ENCODE measurements around the gene INMT. TPM values are rescaled to one million over a fixed set of nuclear protein-coding genes. Genes with fewer than 3 reads are reported as not detected.

INMT gene
- total and polyA plus RNA-seq, 2 experiments from 2014 or later: 0.09 TPM; not detected in 1

DNA sequence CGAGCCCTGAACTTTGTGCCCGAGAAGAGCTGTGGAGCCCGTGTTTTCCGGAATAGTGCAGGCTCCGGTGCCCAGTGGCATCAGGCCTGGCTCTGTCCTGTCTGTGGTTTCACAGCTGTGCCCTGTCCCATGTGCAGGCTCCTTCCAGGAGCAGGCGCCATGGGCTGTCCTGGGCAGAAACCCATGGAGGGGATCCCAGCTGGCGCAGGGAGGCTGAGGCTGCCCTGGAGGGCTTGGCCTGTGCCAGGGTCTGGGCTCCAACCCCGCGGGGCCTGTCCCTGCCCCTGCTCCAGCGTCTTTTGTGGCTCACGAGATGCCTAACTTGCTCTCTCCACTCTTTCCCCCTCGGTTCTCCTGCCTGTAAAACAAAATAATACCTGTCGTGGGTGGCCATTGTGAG lies 46.3 kb upstream of the INMT start:
- in situ Hi-C loops (cut with MboI): no loop called here

DNA sequence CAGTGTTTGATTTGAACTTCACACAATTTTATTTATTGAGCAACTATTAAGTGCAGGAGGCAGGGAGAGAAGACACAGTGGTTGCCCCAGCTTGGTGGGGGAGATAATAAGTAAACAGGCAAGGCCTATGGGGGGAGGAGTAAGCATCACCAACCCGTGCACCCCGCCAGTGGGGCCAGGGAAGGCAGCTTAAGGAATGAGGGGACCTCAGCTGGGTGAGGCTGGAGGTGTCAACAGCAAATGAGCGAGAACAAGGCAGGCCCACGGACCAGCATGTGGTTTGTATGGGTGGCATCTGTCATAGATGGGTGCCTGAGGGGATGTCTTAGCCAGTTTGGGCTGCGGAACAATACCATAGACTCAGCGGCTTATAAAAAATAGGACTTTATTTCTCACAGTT lies 45.6 kb upstream of the INMT start:
- Histone ChIP-seq H3K4me1 (ENCODE audit: insufficient read depth) (0 out of 2 replicates have a peak, but pooled peaks cover 6% of the 10 kb centered on the region), H3K4me3 (no peak overlapping the region), H3K4me2 (ENCODE audit: unreplicated experiment) (no peak overlapping the region), H4K20me1 (ENCODE audit: insufficient read depth) (no peaks in the 10 kb centered on the region), H3K9me3 (ENCODE audit: low read depth) (no peaks in the 10 kb centered on the region), H3K9ac (no peak overlapping the region), H3K27ac (no peak overlapping the region), H3K79me2 (ENCODE audit: insufficient read depth) (no peaks in the 10 kb centered on the region), H2AFZ (no peak overlapping the region), H3F3A (ENCODE audit: insufficient read depth) (no peaks in the 10 kb centered on the region), H3K36me3 (ENCODE audit: low read depth) (no peaks in the 10 kb centered on the region), H3K9me2 (ENCODE audit: insufficient read depth) (no peaks in the 10 kb centered on the region), H3K27me3 (replicated peaks; ENCODE audit: insufficient read depth) (peaks cover 12% of the 10 kb centered on the region; the same call in 1 of the 2 replicates)
- WGBS, 2 experiments (ENCODE audit: low coverage in 1 of 2, low lambda C conversion rate in 2 of 2, missing lambda C conversion rate in 2 of 2): 70 to 79% methylated on average over 6 of the region's 6 CpGs
- in situ Hi-C loops (cut with MboI): no loop called here
- no peak for DNase-seq
- TF ChIP-seq EZH2 (IDR thresholded peaks at IDR 0.05; ENCODE audit: insufficient read depth, poor library complexity, severe bottlenecking) (no peak), EZH2phosphoT487 (IDR thresholded peaks at IDR 0.05; ENCODE audit: insufficient read depth, low read depth) (no peak)

More for the DNA sequence above, 46.3 kb upstream of the INMT start:
- Histone ChIP-seq H3K4me1 (ENCODE audit: insufficient read depth) (0 out of 2 replicates have a peak, but pooled peaks cover 6% of the 10 kb centered on the region), H3K79me2 (ENCODE audit: insufficient read depth) (no peaks in the 10 kb centered on the region), H3K9me2 (ENCODE audit: insufficient read depth) (no peaks in the 10 kb centered on the region), H3K4me3 (no peak overlapping the region), H3K27ac (no peak overlapping the region), H4K20me1 (ENCODE audit: insufficient read depth) (no peaks in the 10 kb centered on the region), H3K9me3 (ENCODE audit: low read depth) (no peaks in the 10 kb centered on the region), H3K4me2 (ENCODE audit: unreplicated experiment) (no peak overlapping the region), H3K36me3 (ENCODE audit: low read depth) (no peaks in the 10 kb centered on the region), H3K9ac (no peak overlapping the region), H3K27me3 (replicated peaks; ENCODE audit: insufficient read depth) (peaks cover 19% of the 10 kb centered on the region), H2AFZ (no peak overlapping the region), H3F3A (ENCODE audit: insufficient read depth) (no peaks in the 10 kb centered on the region)
- 70 to 75% methylated on average over 13 of the region's 13 CpGs for WGBS, 2 experiments (ENCODE audit: low coverage in 1 of 2, low lambda C conversion rate in 2 of 2, missing lambda C conversion rate in 2 of 2)
- DNase-seq: no peak
- no peak for TF ChIP-seq EZH2phosphoT487 (IDR thresholded peaks at IDR 0.05; ENCODE audit: insufficient read depth, low read depth)
- no peak for TF ChIP-seq EZH2 (IDR thresholded peaks at IDR 0.05; ENCODE audit: insufficient read depth, poor library complexity, severe bottlenecking)

DNA sequence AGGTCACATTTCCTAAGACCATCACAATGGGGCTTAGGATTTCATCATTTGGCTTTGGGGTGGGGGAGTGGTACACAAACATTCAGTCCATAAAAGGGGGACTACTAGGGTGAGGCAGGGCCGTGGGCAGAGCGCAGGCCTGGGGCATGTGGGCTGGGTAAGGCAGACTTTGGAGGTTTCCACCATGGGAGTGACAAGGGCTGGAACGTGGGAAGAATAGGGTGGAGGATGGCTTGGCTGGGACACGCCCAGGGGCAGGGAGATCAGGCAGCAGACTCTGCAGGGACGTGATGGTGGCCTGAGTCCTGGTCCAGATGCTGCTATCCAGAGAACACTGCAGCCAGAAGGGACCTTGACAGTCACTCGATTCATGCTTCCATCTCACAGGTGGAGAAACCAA lies 45.0 kb upstream of the INMT start:
- WGBS, 2 experiments (ENCODE audit: low coverage in 1 of 2, low lambda C conversion rate in 2 of 2, missing lambda C conversion rate in 2 of 2): 23 to 33% methylated on average over 5 to 6 of the region's 6 CpGs
- TF ChIP-seq EZH2phosphoT487 (IDR thresholded peaks at IDR 0.05; ENCODE audit: insufficient read depth, low read depth) (no peak), EZH2 (IDR thresholded peaks at IDR 0.05; ENCODE audit: insufficient read depth, poor library complexity, severe bottlenecking) (no peak)

DNA sequence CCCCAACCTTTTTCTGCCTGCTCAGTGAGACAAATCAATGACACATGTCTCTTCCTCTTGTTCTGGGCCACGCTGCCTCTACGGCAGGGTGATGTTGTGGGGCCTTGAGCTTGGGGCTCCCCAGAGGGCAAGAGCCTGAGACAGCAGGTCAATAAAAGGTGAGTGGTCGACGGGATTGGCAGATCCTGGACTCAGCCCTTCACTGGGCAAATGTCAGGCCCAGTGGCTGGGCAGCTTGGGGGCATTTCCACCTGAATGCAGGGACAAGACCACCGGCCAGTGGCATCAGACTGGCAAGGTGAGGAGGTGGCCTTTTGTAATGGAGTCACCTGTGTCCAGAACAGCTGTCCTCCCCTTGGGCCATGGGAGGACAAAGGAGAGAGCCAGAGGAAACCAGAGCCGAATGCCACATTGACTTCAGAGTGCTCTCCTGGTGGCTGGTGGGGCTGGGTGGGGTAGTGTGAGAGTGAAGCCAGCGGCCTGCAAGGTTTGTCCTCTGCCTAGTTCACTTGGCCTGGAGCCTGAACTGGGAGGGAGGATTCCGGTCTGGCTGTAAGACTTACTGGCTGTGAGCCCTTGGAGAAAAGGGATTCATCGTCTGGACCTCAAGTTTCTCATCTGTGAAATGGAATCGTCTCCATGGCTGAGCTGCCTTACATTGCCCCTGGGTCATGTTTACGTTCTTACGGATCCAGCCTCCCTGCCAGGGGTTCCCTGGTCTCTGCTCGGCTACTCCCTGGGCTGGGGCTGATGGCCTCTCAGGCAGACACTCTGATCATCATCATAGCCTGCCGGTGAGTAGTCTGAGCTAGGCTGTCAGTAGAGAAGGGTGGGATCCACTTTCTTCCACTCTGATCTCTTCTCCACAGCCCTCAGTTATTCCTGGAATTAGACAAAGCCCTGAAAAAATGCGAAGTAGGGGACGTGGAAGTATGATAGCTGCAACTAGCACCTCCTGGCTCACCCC lies 44.3 kb upstream of the INMT start:
- Histone ChIP-seq H3K79me2 (ENCODE audit: insufficient read depth) (no peaks in the 10 kb centered on the region), H3K9me3 (ENCODE audit: low read depth) (no peaks in the 10 kb centered on the region), H3K36me3 (ENCODE audit: low read depth) (no peaks in the 10 kb centered on the region), H3K4me2 (ENCODE audit: unreplicated experiment) (no peak overlapping the region), H2AFZ (no peak overlapping the region), H4K20me1 (ENCODE audit: insufficient read depth) (no peaks in the 10 kb centered on the region), H3F3A (ENCODE audit: insufficient read depth) (no peaks in the 10 kb centered on the region), H3K9ac (no peak overlapping the region), H3K4me1 (ENCODE audit: insufficient read depth) (0 out of 2 replicates have a peak, but pooled peaks cover 6% of the 10 kb centered on the region), H3K4me3 (no peak overlapping the region), H3K27me3 (replicated peaks; ENCODE audit: insufficient read depth) (peaks cover 7% of the 10 kb centered on the region; the same call in 1 of the 2 replicates), H3K9me2 (ENCODE audit: insufficient read depth) (no peaks in the 10 kb centered on the region), H3K27ac (no peak overlapping the region)
- no peak for TF ChIP-seq EZH2phosphoT487 (IDR thresholded peaks at IDR 0.05; ENCODE audit: insufficient read depth, low read depth)
- TF ChIP-seq EZH2 (IDR thresholded peaks at IDR 0.05; ENCODE audit: insufficient read depth, poor library complexity, severe bottlenecking): no peak
- in situ Hi-C loops (cut with MboI): no loop called here
- WGBS, 2 experiments (ENCODE audit: low coverage in 1 of 2, low lambda C conversion rate in 2 of 2, missing lambda C conversion rate in 2 of 2): 33 to 41% methylated on average over 15 to 16 of the region's 16 CpGs
- peak; percentile 22 for DNase-seq

More for the DNA sequence above, 45.0 kb upstream of the INMT start:
- Histone ChIP-seq H3K9me3 (ENCODE audit: low read depth) (no peaks in the 10 kb centered on the region), H3K27me3 (replicated peaks; ENCODE audit: insufficient read depth) (peaks cover 7% of the 10 kb centered on the region; the same call in 1 of the 2 replicates), H3K9me2 (ENCODE audit: insufficient read depth) (no peaks in the 10 kb centered on the region), H4K20me1 (ENCODE audit: insufficient read depth) (no peaks in the 10 kb centered on the region), H3K79me2 (ENCODE audit: insufficient read depth) (no peaks in the 10 kb centered on the region), H3K27ac (no peak overlapping the region), H3F3A (ENCODE audit: insufficient read depth) (no peaks in the 10 kb centered on the region), H3K4me2 (ENCODE audit: unreplicated experiment) (no peak overlapping the region), H3K9ac (no peak overlapping the region), H3K4me1 (ENCODE audit: insufficient read depth) (0 out of 2 replicates have a peak, but pooled peaks cover 6% of the 10 kb centered on the region), H3K4me3 (no peak overlapping the region), H2AFZ (no peak overlapping the region), H3K36me3 (ENCODE audit: low read depth) (no peaks in the 10 kb centered on the region)
- DNase-seq: no peak
- in situ Hi-C loops (cut with MboI): no loop called here

Measured in GM23248 (cell line).